Right lobe of liver (tissue), 4 donors: Measurements from ENCODE around the gene KCNJ5.

Source experiments
- POLR2A ChIP-seq: fragments of 450-650 bp; IDR thresholded peaks from one replicate; pipeline ENCODE4 v1.6.1; 2017; ENCODE audit warnings: antibody characterized with exemption, mild to moderate bottlenecking
- TF ChIP-seq, protein P1 (sequence below), 4 donors: fragments of 200-600 bp in 3 of 4; fragments of 450-650 bp in 1 of 4; IDR thresholded peaks; one replicate each; pipeline versions ENCODE4 v1.5.1 to v1.8.0; 2016 to 2022; ENCODE audit warnings: antibody characterized with exemption in 4 of 4, mild to moderate bottlenecking in 2 of 4
- donor health status: DM: no; HTN: no; CAD: no.
- donor health status: DM: no; HTN: no; CAD: no.
- donor health status: DM: no; HTN: yes; CAD: no.

DNA sequence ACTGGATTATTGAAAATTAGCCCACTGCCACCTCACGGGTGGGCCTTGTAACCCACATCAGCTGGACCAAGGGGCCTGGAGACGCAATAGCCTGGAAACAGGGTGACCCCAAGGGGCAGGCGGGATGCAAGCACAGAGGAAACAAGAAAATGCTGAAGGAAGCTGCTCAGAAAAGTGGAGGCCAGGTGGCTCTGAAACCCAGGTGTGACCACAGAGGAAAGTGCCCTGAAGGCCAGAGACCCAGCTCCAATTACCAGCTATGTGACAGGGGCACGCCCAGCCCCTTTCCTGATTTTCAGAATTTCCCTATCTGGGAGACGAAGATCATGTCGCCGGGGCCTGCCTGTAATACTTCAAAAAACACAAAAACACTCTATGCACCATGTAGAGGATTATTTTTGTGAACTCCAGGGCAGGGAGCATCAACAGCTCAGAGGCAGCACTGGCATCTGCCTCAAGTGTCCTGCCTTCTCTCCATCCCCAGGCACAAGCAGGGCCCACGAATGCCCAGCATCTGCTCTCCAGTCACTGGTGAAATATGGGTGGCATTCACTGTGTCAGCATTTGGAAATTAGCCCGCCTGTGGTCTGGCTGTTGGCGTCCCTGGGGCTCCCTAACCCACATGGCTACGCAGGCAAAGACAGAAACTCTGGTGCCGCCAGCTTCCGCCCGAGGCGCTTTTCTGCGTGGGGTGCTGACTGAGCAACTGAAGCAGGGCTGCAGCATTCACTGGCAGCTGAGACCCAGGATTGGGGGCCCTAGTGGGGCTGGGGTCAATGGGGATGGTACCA lies 30.4 kb upstream of the KCNJ5 start:
- no peak for TF ChIP-seq POLR2A
- TF ChIP-seq, protein P1, sequence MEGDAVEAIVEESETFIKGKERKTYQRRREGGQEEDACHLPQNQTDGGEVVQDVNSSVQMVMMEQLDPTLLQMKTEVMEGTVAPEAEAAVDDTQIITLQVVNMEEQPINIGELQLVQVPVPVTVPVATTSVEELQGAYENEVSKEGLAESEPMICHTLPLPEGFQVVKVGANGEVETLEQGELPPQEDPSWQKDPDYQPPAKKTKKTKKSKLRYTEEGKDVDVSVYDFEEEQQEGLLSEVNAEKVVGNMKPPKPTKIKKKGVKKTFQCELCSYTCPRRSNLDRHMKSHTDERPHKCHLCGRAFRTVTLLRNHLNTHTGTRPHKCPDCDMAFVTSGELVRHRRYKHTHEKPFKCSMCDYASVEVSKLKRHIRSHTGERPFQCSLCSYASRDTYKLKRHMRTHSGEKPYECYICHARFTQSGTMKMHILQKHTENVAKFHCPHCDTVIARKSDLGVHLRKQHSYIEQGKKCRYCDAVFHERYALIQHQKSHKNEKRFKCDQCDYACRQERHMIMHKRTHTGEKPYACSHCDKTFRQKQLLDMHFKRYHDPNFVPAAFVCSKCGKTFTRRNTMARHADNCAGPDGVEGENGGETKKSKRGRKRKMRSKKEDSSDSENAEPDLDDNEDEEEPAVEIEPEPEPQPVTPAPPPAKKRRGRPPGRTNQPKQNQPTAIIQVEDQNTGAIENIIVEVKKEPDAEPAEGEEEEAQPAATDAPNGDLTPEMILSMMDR (IDR thresholded peaks at IDR 0.05), result no peak
